ENCODE results near the gene LRRC61.

DNA sequence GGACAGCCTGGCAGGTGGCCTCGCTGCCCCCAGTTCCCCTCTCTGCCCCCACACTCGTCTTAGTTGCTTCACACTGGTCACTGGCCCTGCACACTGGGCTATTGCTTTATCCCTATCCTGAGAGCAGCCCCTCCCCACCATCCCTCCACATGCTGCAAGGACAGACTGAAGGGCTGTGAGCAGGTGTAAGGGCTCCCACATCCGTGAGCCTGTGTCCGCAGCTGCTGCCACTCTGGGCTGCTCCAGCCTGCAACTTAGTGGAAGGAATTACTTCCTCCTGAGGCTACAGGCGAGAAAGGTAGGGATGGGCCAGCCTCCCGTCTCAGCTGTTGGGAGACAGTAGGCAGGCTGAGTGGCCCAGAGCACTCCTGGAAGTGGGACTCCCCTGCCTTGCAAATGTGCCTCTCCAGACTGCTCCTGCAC lies 14.5 kb downstream of the LRRC61 start:
- TF ChIP-seq RARB (CRISPR knock-in tag; IDR thresholded peaks at IDR 0.05): no peak
- TF ChIP-seq, protein P1, sequence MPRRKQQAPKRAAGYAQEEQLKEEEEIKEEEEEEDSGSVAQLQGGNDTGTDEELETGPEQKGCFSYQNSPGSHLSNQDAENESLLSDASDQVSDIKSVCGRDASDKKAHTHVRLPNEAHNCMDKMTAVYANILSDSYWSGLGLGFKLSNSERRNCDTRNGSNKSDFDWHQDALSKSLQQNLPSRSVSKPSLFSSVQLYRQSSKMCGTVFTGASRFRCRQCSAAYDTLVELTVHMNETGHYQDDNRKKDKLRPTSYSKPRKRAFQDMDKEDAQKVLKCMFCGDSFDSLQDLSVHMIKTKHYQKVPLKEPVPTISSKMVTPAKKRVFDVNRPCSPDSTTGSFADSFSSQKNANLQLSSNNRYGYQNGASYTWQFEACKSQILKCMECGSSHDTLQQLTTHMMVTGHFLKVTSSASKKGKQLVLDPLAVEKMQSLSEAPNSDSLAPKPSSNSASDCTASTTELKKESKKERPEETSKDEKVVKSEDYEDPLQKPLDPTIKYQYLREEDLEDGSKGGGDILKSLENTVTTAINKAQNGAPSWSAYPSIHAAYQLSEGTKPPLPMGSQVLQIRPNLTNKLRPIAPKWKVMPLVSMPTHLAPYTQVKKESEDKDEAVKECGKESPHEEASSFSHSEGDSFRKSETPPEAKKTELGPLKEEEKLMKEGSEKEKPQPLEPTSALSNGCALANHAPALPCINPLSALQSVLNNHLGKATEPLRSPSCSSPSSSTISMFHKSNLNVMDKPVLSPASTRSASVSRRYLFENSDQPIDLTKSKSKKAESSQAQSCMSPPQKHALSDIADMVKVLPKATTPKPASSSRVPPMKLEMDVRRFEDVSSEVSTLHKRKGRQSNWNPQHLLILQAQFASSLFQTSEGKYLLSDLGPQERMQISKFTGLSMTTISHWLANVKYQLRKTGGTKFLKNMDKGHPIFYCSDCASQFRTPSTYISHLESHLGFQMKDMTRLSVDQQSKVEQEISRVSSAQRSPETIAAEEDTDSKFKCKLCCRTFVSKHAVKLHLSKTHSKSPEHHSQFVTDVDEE (CRISPR knock-in tag; IDR thresholded peaks at IDR 0.05): no peak
- no peak for TF ChIP-seq TCF4 (CRISPR knock-in tag; IDR thresholded peaks at IDR 0.05; ENCODE audit: borderline replicate concordance)
- no peak for TF ChIP-seq ARNTL (CRISPR knock-in tag; IDR thresholded peaks at IDR 0.05; ENCODE audit: borderline replicate concordance, low read depth)
- TF ChIP-seq CSRNP3 (CRISPR knock-in tag; IDR thresholded peaks at IDR 0.05): no peak
- TF ChIP-seq ZFP3 (CRISPR knock-in tag; IDR thresholded peaks at IDR 0.05): no peak
- no peak for TF ChIP-seq ZNF8 (CRISPR knock-in tag; IDR thresholded peaks at IDR 0.05)
- TF ChIP-seq, protein P2, sequence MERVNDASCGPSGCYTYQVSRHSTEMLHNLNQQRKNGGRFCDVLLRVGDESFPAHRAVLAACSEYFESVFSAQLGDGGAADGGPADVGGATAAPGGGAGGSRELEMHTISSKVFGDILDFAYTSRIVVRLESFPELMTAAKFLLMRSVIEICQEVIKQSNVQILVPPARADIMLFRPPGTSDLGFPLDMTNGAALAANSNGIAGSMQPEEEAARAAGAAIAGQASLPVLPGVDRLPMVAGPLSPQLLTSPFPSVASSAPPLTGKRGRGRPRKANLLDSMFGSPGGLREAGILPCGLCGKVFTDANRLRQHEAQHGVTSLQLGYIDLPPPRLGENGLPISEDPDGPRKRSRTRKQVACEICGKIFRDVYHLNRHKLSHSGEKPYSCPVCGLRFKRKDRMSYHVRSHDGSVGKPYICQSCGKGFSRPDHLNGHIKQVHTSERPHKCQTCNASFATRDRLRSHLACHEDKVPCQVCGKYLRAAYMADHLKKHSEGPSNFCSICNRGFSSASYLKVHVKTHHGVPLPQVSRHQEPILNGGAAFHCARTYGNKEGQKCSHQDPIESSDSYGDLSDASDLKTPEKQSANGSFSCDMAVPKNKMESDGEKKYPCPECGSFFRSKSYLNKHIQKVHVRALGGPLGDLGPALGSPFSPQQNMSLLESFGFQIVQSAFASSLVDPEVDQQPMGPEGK (CRISPR knock-in tag; IDR thresholded peaks at IDR 0.05; ENCODE audit: borderline replicate concordance): no peak
- TF ChIP-seq ZFP30 (CRISPR knock-in tag; IDR thresholded peaks at IDR 0.05): no peak
